DOHH2 (cell line): Measurements from ENCODE around the gene ACADS.
A peak's percentile ranks its signal among the peaks of the same experiment; 100 is the strongest.

Experiments
- H3F3A ChIP-seq: fragments of 200-600 bp; sonication (generic), shearing (Covaris generic); 2 replicates; pipeline ENCODE4 v1.6.0; 2016; ENCODE audit warnings: antibody characterized with exemption, mild to moderate bottlenecking; ENCODE audit not compliant: control insufficient read depth, insufficient read depth
- H3K27ac ChIP-seq: fragments of 200-600 bp; sonication (generic); 2 replicates; pipeline ENCODE4 v1.5.1; 2014; ENCODE audit warnings: low read depth, mild to moderate bottlenecking, low read length, moderate library complexity
- H3K27me3 ChIP-seq: fragments of 200-600 bp; sonication (generic); 2 replicates; pipeline ENCODE4 v1.6.1; 2014; ENCODE audit warnings: mild to moderate bottlenecking, low read length, mixed read lengths; ENCODE audit not compliant: control insufficient read depth
- H3K36me3 ChIP-seq: fragments of 200-600 bp; sonication (generic); 2 replicates; pipeline ENCODE4 v1.6.1; 2014; ENCODE audit warnings: mild to moderate bottlenecking, low read length, moderate library complexity, mixed read lengths; ENCODE audit not compliant: control insufficient read depth
- H3K4me1 ChIP-seq: fragments of 200-600 bp; sonication (generic); 2 replicates; pipeline ENCODE4 v1.6.1; 2014; ENCODE audit warnings: mild to moderate bottlenecking, low read length, mixed read lengths; ENCODE audit not compliant: control insufficient read depth
- H3K4me2 ChIP-seq: fragments of 200-600 bp; sonication (generic); 2 replicates; pipeline ENCODE4 v1.6.0; 2014; ENCODE audit warnings: mild to moderate bottlenecking, low read length, moderate library complexity
- H3K4me3 ChIP-seq: fragments of 200-600 bp; sonication (generic); 2 replicates; pipeline ENCODE4 v1.5.1; 2014; ENCODE audit warnings: mild to moderate bottlenecking, low read length, mixed read lengths
- H3K79me2 ChIP-seq: fragments of 200-600 bp; sonication (generic); 2 replicates; pipeline ENCODE4 v1.6.1; 2014; ENCODE audit warnings: mild to moderate bottlenecking, low read length, mixed read lengths; ENCODE audit not compliant: control insufficient read depth
- H3K9me2 ChIP-seq: fragments of 200-600 bp; sonication (generic); replicated peaks from 2 replicates; pipeline ENCODE4 v1.6.1; 2014; ENCODE audit warnings: mild to moderate bottlenecking, low read length, mixed read lengths; ENCODE audit not compliant: control insufficient read depth
- H3K9me3 ChIP-seq: fragments of 200-600 bp; sonication (generic); 2 replicates; pipeline ENCODE4 v1.6.1; 2014; ENCODE audit warnings: antibody characterized with exemption, low read length, mixed read lengths; ENCODE audit not compliant: control insufficient read depth, insufficient read depth
- H4K20me1 ChIP-seq: fragments of 200-600 bp; sonication (generic); 2 replicates; pipeline ENCODE4 v1.6.0; 2014; ENCODE audit warnings: low read depth, mild to moderate bottlenecking, antibody characterized with exemption, low read length, moderate library complexity; ENCODE audit not compliant: control insufficient read depth, insufficient read depth
- CTCF ChIP-seq: fragments of 200-600 bp; sonication (generic); IDR thresholded peaks from one replicate; pipeline ENCODE4 v1.5.1; 2014; ENCODE audit warnings: antibody characterized with exemption, mild to moderate bottlenecking, low read depth, low read length; ENCODE audit not compliant: poor library complexity, severe bottlenecking
- EZH2phosphoT487 ChIP-seq: fragments of 200-600 bp; sonication (generic); IDR thresholded peaks from 2 replicates; pipeline ENCODE4 v1.6.1; 2017; ENCODE audit warnings: borderline replicate concordance, mild to moderate bottlenecking, antibody characterized with exemption, low read length, moderate library complexity, mixed read lengths

Gene ACADS

GRCh38 chr12:120688527-120689071, 37.0 kb upstream of the ACADS start:
- Histone ChIP-seq H3K4me1 (peaks cover 38% of the 10 kb centered on the region), H3K36me3 (peaks cover 54% of the 10 kb centered on the region), H3K79me2 (peaks cover 67% of the 10 kb centered on the region), H4K20me1 (peaks cover 16% of the 10 kb centered on the region), H3K9me2 (no peaks in the 10 kb centered on the region), H3K4me3 (peak overlapping the region; percentile 84), H3F3A (peaks cover 16% of the 10 kb centered on the region), H3K27me3 (no peaks in the 10 kb centered on the region), H3K27ac (no peak overlapping the region), H3K4me2 (peak overlapping the region; percentile 93), H3K9me3 (no peaks in the 10 kb centered on the region)
- TF ChIP-seq CTCF = no peak
- TF ChIP-seq EZH2phosphoT487 = no peak

GRCh38 chr12:120689397-120690082, 36.1 kb upstream of the ACADS start:
- H3K36me3 ChIP-seq = peaks cover 63% of the 10 kb centered on the region
- H3K9me3 ChIP-seq = no peaks in the 10 kb centered on the region
- no peak overlapping the region for H3K27ac ChIP-seq
- H3K4me3 ChIP-seq = peak overlapping the region; percentile 84
- H3K4me1 ChIP-seq = peaks cover 34% of the 10 kb centered on the region
- peak overlapping the region; percentile 93 for H3K4me2 ChIP-seq
- H3K9me2 ChIP-seq = no peaks in the 10 kb centered on the region
- no peaks in the 10 kb centered on the region for H3K27me3 ChIP-seq
- peaks cover 74% of the 10 kb centered on the region for H3K79me2 ChIP-seq
- peaks cover 13% of the 10 kb centered on the region for H3F3A ChIP-seq
- H4K20me1 ChIP-seq = peaks cover 16% of the 10 kb centered on the region
- TF ChIP-seq EZH2phosphoT487 = no peak
- no peak for TF ChIP-seq CTCF

- Histone ChIP-seq H3K4me2 (peak overlapping the region; percentile 93), H3K9me3 (no peaks in the 10 kb centered on the region), H4K20me1 (peaks cover 16% of the 10 kb centered on the region), H3K79me2 (peaks cover 77% of the 10 kb centered on the region), H3F3A (peaks cover 10% of the 10 kb centered on the region), H3K36me3 (peaks cover 68% of the 10 kb centered on the region), H3K4me1 (peaks cover 29% of the 10 kb centered on the region), H3K27ac (no peak overlapping the region), H3K27me3 (no peaks in the 10 kb centered on the region), H3K9me2 (no peaks in the 10 kb centered on the region), H3K4me3 (no peak overlapping the region)
- TF ChIP-seq EZH2phosphoT487 (no peak), CTCF (no peak)
Measured at GRCh38 chr12:120690083-120690450, 35.6 kb upstream of the ACADS start.
